Dedifferentiated amniotic fluid mesenchymal stem cell (primary cell): Measurements from ENCODE around the gene TCF3.
"Not testable (repeated sequence)": the region's sequence is repeated elsewhere in the genome, so short reads cannot be mapped to it uniquely, and the experiment has no call there.

Source experiments
- DNase-seq: peaks from one replicate; pipeline ENCODE4 v3.0.0-alpha.2; 2016; ENCODE audit errors: extremely low spot score

Gene TCF3

GRCh38 chr19:1672769-1673644 lies 20.6 kb upstream of the TCF3 start:
- no peak for DNase-seq

GRCh38 chr19:1672038-1672768 lies 19.8 kb upstream of the TCF3 start:
- DNase-seq = no peak

DNA sequence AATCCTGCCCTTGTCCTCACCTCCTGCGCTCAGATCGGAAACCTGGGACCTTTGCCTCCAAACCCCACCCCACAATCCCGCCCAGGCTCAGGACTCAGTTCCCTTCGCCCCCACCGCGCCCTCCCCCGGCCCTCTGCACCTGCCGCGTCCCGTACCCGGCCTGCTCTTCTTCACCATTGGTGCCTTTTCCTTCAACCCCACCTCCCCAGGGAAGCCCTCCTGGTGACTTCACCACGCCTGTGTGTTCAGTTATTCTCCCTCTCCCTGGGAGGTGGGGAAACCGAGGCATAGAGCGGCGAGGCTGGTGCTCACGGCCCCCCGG lies 19.3 kb upstream of the TCF3 start:
- no peak for DNase-seq

GRCh38 chr19:1670747-1671146 lies 18.3 kb upstream of the TCF3 start:
- DNase-seq = not testable (repeated sequence)

DNA sequence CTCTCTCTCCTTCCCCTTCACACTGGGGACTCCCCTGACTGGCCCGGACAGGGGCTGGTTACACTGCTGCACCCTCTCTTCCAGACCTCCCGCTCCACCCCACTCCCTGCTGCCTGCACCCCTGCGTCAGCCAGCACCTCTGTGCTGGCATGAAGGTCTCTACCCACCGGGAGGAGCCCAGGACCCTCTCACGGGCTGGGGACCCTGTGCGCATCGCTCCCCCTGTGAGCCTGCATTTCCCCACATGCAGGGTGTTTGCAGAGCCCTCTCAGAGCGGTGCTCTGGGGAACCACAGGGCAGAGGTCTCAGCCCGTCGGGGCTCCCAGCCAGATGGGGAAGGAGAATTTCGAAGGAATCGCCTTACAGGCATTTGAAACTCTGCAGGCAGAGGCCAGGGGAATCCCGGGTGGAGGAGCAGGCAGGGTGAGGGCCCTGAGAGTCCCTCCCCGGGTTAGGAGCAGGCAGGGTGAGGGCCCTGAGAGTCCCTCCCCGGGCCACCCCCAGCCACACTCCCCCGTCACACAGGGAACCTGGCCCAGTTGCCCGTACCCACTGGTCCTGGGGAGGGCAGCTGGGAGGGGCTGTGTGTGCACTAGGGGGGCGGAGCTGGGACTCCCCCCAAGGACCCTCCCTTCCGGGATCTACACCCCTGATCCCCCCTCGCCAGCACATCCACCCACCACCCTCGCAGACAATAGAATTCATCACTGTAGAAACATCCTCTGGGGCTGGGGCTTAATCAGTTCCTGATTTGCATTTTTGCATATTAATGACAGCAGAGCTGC lies 16.3 kb upstream of the TCF3 start:
- no peak for DNase-seq

GRCh38 chr19:1668048-1668485 lies 15.7 kb upstream of the TCF3 start:
- no peak for DNase-seq

GRCh38 chr19:1665565-1666047 lies 13.2 kb upstream of the TCF3 start:
- no peak for DNase-seq

DNA sequence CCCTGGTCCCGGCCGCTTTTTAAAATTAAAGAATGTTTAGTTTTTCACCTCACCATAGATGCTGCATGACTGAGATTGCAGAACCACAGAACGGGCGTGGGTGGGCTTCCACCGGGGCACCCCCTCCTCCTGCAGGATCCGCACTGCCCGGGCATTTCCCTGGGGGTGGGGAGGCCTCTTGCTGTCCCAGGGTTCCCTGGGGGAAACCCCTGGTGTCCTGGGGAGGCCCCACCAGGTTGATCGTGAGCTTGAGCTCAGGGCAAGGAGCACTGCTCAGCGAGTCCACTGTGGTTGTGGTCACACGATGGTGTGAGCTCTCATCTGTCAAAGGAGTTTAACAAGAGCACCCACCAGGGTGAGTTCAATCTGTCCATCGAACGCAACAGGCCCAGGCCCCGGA lies 11.4 kb upstream of the TCF3 start:
- no peak for DNase-seq

DNA sequence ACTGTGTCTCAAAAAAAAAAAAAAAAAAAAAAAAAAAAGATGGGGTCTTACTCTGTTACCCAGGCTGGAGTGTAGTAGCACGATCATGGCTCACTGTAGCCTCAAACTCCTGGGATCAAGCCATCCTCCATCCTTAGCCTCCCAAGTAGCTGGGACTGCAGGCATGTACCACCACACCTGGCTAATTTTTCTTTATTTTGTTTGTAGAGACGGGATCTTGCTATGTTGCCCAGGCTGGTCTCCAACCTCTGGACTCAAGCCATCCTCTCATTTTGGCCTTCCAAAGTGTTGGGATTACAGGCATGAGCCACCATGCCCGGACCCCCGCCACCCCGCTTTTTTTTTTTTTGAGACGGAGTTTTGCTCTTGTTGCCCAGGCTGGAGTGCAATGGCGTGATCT lies 10.8 kb upstream of the TCF3 start:
- not testable (repeated sequence) for DNase-seq

DNA sequence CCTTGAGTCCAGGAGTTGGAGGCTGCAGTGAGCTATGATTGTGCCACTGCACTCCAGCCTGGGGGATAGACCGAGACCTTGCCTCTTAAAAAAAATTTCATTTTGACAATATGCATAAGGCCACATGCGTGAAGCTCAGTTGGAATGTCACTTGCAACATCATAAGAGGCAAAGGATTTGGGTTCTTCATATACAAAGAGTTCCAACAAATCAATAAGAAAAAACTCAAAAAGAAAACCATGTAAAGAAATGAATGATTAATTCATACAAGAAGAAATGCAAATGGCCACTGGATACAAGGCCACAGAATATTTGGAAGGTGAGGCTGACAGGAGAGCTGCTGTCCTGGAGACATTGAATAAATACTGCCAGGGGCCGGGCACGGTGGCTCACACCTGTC lies 9.6 kb upstream of the TCF3 start:
- no peak for DNase-seq

DNA sequence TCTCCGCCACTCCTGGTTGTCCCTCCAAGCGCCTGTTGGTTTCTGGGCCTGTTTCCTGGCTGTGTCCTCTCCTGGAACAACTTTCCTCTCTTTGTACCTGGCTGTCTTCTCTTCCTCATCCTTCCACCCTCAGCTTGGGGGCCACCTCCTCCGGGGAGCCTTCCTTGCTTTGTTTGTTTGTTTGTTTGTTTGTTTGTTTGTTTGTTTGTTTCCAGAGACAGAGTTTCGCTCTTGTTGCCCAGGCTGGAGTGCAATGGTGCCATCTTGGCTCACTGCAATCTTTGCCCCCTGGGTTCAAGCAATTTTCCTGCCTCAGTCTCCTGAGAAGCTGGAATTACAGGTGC lies 6.6 kb upstream of the TCF3 start:
- DNase-seq = no peak

- no peak for DNase-seq
These were observed 6.0 kb upstream of the TCF3 start for GRCh38 chr19:1658150-1659083.

GRCh38 chr19:1657746-1658145 lies 5.3 kb upstream of the TCF3 start:
- DNase-seq = no peak

DNA sequence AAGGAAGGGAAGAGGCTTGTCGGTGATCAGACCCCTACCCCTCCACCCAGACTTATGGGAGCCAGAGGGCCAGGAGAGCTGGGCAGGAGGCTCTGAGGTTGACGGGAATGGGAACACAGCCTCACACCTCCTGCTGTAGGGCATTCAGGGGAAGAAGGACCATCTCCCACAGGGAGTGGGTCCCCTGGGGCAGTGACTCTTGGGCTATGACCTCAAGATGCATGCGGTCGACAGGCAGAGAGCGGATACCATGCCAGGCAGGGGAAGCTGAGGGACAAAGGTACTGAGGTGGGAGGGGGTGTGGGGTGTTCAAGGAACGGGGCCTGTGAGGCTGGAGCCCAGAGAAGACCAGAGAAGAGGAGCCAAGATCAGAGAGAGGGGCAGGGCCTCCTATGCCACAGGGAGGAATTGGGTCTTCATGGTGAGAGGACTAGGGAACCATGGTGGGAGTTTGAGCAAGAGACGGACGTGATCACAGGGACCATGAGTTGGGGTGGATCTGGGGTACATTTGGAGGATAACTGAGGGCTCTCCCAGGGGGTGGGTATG lies 4.6 kb upstream of the TCF3 start:
- no peak for DNase-seq

DNA sequence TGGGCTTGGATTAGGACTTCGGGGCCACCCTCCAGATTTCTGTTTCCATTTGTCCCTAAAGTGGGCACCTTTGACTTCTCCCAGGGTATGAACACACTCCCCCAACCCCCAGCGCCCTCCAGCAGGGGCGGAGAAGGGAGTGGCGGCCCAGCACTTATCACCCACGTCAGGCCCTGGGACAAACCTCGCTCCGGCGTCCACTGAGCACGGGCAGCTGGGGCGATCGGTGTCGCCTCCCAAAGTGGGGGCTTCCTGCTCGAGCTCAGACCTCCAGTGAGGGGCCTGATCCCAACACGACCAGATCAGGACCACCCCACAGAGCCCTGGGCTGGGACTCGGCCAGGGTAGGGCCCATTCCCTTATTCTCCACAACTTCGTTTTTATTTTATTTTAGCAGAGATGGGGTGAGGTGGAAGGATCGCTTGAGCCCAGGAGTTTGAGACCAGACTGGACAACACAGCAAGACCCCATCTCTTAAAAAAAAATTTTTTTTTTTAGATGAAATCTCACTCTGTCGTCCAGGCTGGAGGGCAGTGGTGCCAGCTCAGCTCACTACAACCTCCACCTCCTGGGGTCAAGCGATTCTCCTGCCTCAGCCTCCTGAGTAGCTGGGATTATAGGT lies 3.7 kb upstream of the TCF3 start:
- no peak for DNase-seq

- DNase-seq = no peak
These were observed 2.9 kb upstream of the TCF3 start for GRCh38 chr19:1655131-1655981.

DNA sequence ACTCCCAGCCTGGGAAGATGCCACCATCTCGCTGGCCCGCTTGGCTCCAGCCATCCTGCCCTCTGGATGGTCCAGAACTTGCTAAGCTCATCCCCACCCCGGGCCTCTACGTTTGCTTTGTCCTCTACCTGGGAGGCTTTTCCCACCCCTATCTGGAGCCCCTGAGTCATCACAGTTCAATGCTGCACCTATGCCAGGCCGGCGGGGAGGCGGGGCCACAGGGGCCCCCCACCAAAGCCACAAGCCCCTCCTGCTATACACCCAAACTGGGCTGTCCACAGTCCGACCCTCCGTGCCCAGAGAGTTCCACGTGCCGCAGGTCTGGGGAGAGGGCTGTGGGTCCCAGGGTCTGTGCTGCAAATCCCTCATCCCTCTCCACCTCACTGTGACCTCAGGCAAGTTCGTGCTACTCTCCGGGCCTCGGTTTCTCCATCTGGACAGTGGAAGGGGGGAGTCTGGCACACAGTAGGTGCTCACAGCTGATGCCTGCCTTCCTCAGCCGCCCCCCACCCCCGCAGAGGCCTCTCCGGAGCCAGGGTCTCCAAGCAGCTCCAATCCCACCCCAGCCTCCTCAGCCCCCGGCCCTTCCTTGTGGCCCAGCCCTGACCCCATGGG lies 1.9 kb upstream of the TCF3 start:
- no peak for DNase-seq

GRCh38 chr19:1653300-1653628 lies 849 bp upstream of the TCF3 start:
- no peak for DNase-seq

DNA sequence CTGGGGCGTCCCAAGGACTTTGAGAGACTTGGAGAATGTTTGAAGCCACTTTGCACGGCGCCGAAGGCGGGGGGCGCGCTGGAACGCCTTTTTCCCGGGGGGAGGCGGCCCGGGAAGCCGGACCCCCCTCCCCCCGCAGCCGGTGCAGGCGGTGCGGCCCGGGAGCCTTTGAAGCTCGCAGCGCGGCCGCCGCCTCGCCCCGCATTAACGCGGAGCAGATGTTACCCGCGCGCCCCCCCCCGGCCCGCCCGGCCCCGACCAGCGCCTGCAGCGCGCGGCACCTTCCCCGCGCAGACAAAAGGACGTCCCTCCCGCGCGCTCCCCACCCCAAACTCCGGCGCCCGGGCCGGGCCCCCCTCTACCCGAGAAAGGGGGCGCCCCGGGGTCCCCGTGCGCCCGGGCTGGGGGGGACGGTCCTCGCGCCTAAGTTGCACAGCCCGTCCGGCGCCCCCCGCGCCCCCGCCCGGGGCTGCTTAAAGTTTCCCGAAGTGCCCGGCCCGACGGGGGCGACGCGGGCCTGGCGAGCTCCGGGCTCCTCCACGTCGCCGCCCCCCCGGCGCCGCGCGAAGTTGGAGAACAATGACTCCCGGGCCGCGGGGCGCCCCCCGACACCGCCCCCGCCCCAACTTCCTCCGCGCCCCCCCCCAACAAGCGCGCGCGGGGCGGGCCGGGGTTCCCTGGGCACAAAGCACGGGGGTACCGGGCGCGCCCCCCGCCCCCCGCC lies 685 bp downstream of the TCF3 start:
- no peak for DNase-seq
